ENCODE measurements around the gene DRD1.

Gene DRD1

GRCh38 chr5:175463641-175464040 is 19.7 kb upstream of the DRD1 start:
- no peak overlapping the region for H3K4me3 ChIP-seq (ENCODE audit: insufficient read depth, low read length, poor library complexity, severe bottlenecking)
- H2AFZ ChIP-seq (ENCODE audit: low read depth, low read length, severe bottlenecking): no peak overlapping the region
- no peaks in the 10 kb centered on the region for H3K79me2 ChIP-seq (ENCODE audit: insufficient read depth, low read length)
- H3K36me3 ChIP-seq (ENCODE audit: low read length): no peaks in the 10 kb centered on the region
- H3K27me3 ChIP-seq (ENCODE audit: low read length): no peaks in the 10 kb centered on the region
- no peaks in the 10 kb centered on the region for H3K9me2 ChIP-seq (replicated peaks; ENCODE audit: insufficient read depth, low read length)
- H3F3A ChIP-seq (ENCODE audit: insufficient read depth): no peaks in the 10 kb centered on the region
- TF ChIP-seq CTCF (IDR thresholded peaks at IDR 0.05; ENCODE audit: insufficient read depth, low read length, poor library complexity, severe bottlenecking) (no peak), EZH2phosphoT487 (conservative IDR thresholded peaks at IDR 0.05; ENCODE audit: low read length) (no peak)
- no peaks in the 10 kb centered on the region for H3K9me3 ChIP-seq (ENCODE audit: insufficient read depth, low read length)
- H3K27ac ChIP-seq (ENCODE audit: low read depth, low read length): no peak overlapping the region
- H3K4me2 ChIP-seq (ENCODE audit: low read depth, low read length, poor library complexity, severe bottlenecking): no peak overlapping the region
- H3K9ac ChIP-seq (ENCODE audit: low read length): no peak overlapping the region
- H4K20me1 ChIP-seq (ENCODE audit: low read depth, low read length): no peaks in the 10 kb centered on the region

GRCh38 chr5:175461370-175461769 is 17.4 kb upstream of the DRD1 start:
- no peak overlapping the region for H2AFZ ChIP-seq (ENCODE audit: low read depth, low read length, severe bottlenecking)

GRCh38 chr5:175460552-175460951 is 16.6 kb upstream of the DRD1 start:
- Histone ChIP-seq H3K9me2 (replicated peaks; ENCODE audit: insufficient read depth, low read length) (no peaks in the 10 kb centered on the region), H2AFZ (ENCODE audit: low read depth, low read length, severe bottlenecking) (no peak overlapping the region), H4K20me1 (ENCODE audit: low read depth, low read length) (no peaks in the 10 kb centered on the region), H3K4me2 (ENCODE audit: low read depth, low read length, poor library complexity, severe bottlenecking) (no peak overlapping the region), H3K79me2 (ENCODE audit: insufficient read depth, low read length) (no peaks in the 10 kb centered on the region), H3F3A (ENCODE audit: insufficient read depth) (no peaks in the 10 kb centered on the region), H3K27me3 (ENCODE audit: low read length) (0 out of 2 replicates have a peak, but pooled peaks cover 4% of the 10 kb centered on the region), H3K27ac (ENCODE audit: low read depth, low read length) (no peak overlapping the region), H3K4me3 (ENCODE audit: insufficient read depth, low read length, poor library complexity, severe bottlenecking) (no peak overlapping the region), H3K9ac (ENCODE audit: low read length) (no peak overlapping the region), H3K9me3 (ENCODE audit: insufficient read depth, low read length) (no peaks in the 10 kb centered on the region), H3K36me3 (ENCODE audit: low read length) (no peaks in the 10 kb centered on the region)
- TF ChIP-seq CTCF (IDR thresholded peaks at IDR 0.05; ENCODE audit: insufficient read depth, low read length, poor library complexity, severe bottlenecking) (no peak), EZH2phosphoT487 (conservative IDR thresholded peaks at IDR 0.05; ENCODE audit: low read length) (no peak)

More at GRCh38 chr5:175461370-175461769, 17.4 kb upstream of the DRD1 start:
- no peak overlapping the region for H3K4me2 ChIP-seq (ENCODE audit: low read depth, low read length, poor library complexity, severe bottlenecking)
- H3K9me3 ChIP-seq (ENCODE audit: insufficient read depth, low read length): no peaks in the 10 kb centered on the region
- no peaks in the 10 kb centered on the region for H4K20me1 ChIP-seq (ENCODE audit: low read depth, low read length)
- no peak overlapping the region for H3K9ac ChIP-seq (ENCODE audit: low read length)
- no peak overlapping the region for H3K4me3 ChIP-seq (ENCODE audit: insufficient read depth, low read length, poor library complexity, severe bottlenecking)
- no peaks in the 10 kb centered on the region for H3K79me2 ChIP-seq (ENCODE audit: insufficient read depth, low read length)
- H3K27ac ChIP-seq (ENCODE audit: low read depth, low read length): no peak overlapping the region
- no peaks in the 10 kb centered on the region for H3K36me3 ChIP-seq (ENCODE audit: low read length)
- H3F3A ChIP-seq (ENCODE audit: insufficient read depth): no peaks in the 10 kb centered on the region
- 0 out of 2 replicates have a peak, but pooled peaks cover 4% of the 10 kb centered on the region for H3K27me3 ChIP-seq (ENCODE audit: low read length)
- TF ChIP-seq CTCF (IDR thresholded peaks at IDR 0.05; ENCODE audit: insufficient read depth, low read length, poor library complexity, severe bottlenecking) (no peak), EZH2phosphoT487 (conservative IDR thresholded peaks at IDR 0.05; ENCODE audit: low read length) (no peak)
- H3K9me2 ChIP-seq (replicated peaks; ENCODE audit: insufficient read depth, low read length): no peaks in the 10 kb centered on the region
